ENCODE data around the gene SETD4.

The SETD4 gene

GRCh38 chr21:36092681-36093080 lies 32.4 kb upstream of the SETD4 start:
- CTCF ChIA-PET, result interaction anchor here (1.9 kb wide), 1 partner anchor 11 kb away, joined by 7 read pairs; no protein-coding TSS in a partner anchor

GRCh38 chr21:36089946-36090345 lies 29.6 kb upstream of the SETD4 start:
- Histone ChIP-seq H3K4me1 (ENCODE audit: control extremely low read depth in 1 of 4, control insufficient read depth in 4 of 4, insufficient read depth in 4 of 4, low read length in 3 of 4) (no peaks in the 10 kb centered on the region), H3K27me3 (replicated peaks in 2 of 5; ENCODE audit: control insufficient read depth in 4 of 5, insufficient read depth in 5 of 5, low read length in 4 of 5) (no peaks in the 10 kb centered on the region), H3K9me3 (ENCODE audit: control extremely low read depth in 1 of 5, control insufficient read depth in 4 of 5, insufficient read depth in 2 of 5, low read depth in 1 of 5, low read length in 4 of 5) (peaks cover 0 to 21% (median 12%) of the 10 kb centered on the region in 5 experiments), H3K36me3 (ENCODE audit: control insufficient read depth in 4 of 4, insufficient read depth in 4 of 4, low read length in 3 of 4) (no peaks in the 10 kb centered on the region), H3K27ac (ENCODE audit: insufficient read depth in 1 of 2, low read depth in 1 of 2, low read length in 2 of 2, poor library complexity in 1 of 2, severe bottlenecking in 2 of 2) (no peak overlapping the region), H3K4me3 (ENCODE audit: control insufficient read depth in 1 of 7, extremely low read depth in 1 of 7, insufficient read depth in 4 of 7, low read depth in 2 of 7, low read length in 6 of 7) (no peak overlapping the region)
- DNase-seq, result no peak
- CTCF ChIA-PET, result no interaction called here
- POLR2A ChIA-PET, result no interaction called here
- 100% methylated on average over 1 of the region's 3 CpGs for WGBS (ENCODE audit: insufficient coverage)

More at GRCh38 chr21:36092681-36093080, 32.4 kb upstream of the SETD4 start:
- Histone ChIP-seq H3K4me1 (ENCODE audit: control extremely low read depth in 1 of 4, control insufficient read depth in 4 of 4, insufficient read depth in 4 of 4, low read length in 3 of 4) (peaks cover 0 to 10% (median 4%) of the 10 kb centered on the region in 4 experiments), H3K27ac (ENCODE audit: insufficient read depth in 1 of 2, low read depth in 1 of 2, low read length in 2 of 2, poor library complexity in 1 of 2, severe bottlenecking in 2 of 2) (no peak overlapping the region), H3K4me3 (ENCODE audit: control insufficient read depth in 1 of 7, extremely low read depth in 1 of 7, insufficient read depth in 4 of 7, low read depth in 2 of 7, low read length in 6 of 7) (no peak overlapping the region), H3K9me3 (ENCODE audit: control extremely low read depth in 1 of 5, control insufficient read depth in 4 of 5, insufficient read depth in 2 of 5, low read depth in 1 of 5, low read length in 4 of 5) (peaks cover 0 to 25% (median 12%) of the 10 kb centered on the region in 5 experiments), H3K27me3 (replicated peaks in 2 of 5; ENCODE audit: control insufficient read depth in 4 of 5, insufficient read depth in 5 of 5, low read length in 4 of 5) (no peaks in the 10 kb centered on the region), H3K36me3 (ENCODE audit: control insufficient read depth in 4 of 4, insufficient read depth in 4 of 4, low read length in 3 of 4) (no peaks in the 10 kb centered on the region)
- POLR2A ChIA-PET, result interaction anchor here (0.6 kb wide), 1 partner anchor 498 kb away, joined by 4 read pairs; no protein-coding TSS in a partner anchor
- no peak for DNase-seq

- no peaks in the 10 kb centered on the region for H3K36me3 ChIP-seq (ENCODE audit: control insufficient read depth in 4 of 4, insufficient read depth in 4 of 4, low read length in 3 of 4)
- POLR2A ChIA-PET, result no interaction called here
- WGBS (ENCODE audit: insufficient coverage), result 88% methylated on average over 2 of the region's 6 CpGs
- no peaks in the 10 kb centered on the region for H3K4me1 ChIP-seq (ENCODE audit: control extremely low read depth in 1 of 4, control insufficient read depth in 4 of 4, insufficient read depth in 4 of 4, low read length in 3 of 4)
- H3K4me3 ChIP-seq (ENCODE audit: control insufficient read depth in 1 of 7, extremely low read depth in 1 of 7, insufficient read depth in 4 of 7, low read depth in 2 of 7, low read length in 6 of 7), result no peak overlapping the region
- CTCF ChIA-PET, result interaction anchor here (0.9 to 2.4 kb wide), 8 partner anchors 9 to 1036 kb away, joined by 3 to 18 read pairs (median 6); partner anchors contain the start of gene SETD4
- peaks cover 0 to 2% (median 0%) of the 10 kb centered on the region in 5 experiments for H3K27me3 ChIP-seq (replicated peaks in 2 of 5; ENCODE audit: control insufficient read depth in 4 of 5, insufficient read depth in 5 of 5, low read length in 4 of 5)
- no peak overlapping the region for H3K27ac ChIP-seq (ENCODE audit: insufficient read depth in 1 of 2, low read depth in 1 of 2, low read length in 2 of 2, poor library complexity in 1 of 2, severe bottlenecking in 2 of 2)
- peaks cover 0 to under 1% (median 0%) of the 10 kb centered on the region in 5 experiments for H3K9me3 ChIP-seq (ENCODE audit: control extremely low read depth in 1 of 5, control insufficient read depth in 4 of 5, insufficient read depth in 2 of 5, low read depth in 1 of 5, low read length in 4 of 5)
- no peak for DNase-seq
Measured at GRCh38 chr21:36087362-36088138, 27.2 kb upstream of the SETD4 start.

GRCh38 chr21:36082237-36082664 lies 21.9 kb upstream of the SETD4 start:
- H3K36me3 ChIP-seq (ENCODE audit: control insufficient read depth in 4 of 4, insufficient read depth in 4 of 4, low read length in 3 of 4), result no peaks in the 10 kb centered on the region
- peaks cover 0 to 20% (median 10%) of the 10 kb centered on the region in 4 experiments for H3K4me1 ChIP-seq (ENCODE audit: control extremely low read depth in 1 of 4, control insufficient read depth in 4 of 4, insufficient read depth in 4 of 4, low read length in 3 of 4)
- WGBS (ENCODE audit: insufficient coverage), result no CpG with 5 or more reads among the region's 3 CpGs
- H3K4me3 ChIP-seq (ENCODE audit: control insufficient read depth in 1 of 7, extremely low read depth in 1 of 7, insufficient read depth in 4 of 7, low read depth in 2 of 7, low read length in 6 of 7), result no peak overlapping the region
- H3K9me3 ChIP-seq (ENCODE audit: control extremely low read depth in 1 of 5, control insufficient read depth in 4 of 5, insufficient read depth in 2 of 5, low read depth in 1 of 5, low read length in 4 of 5), result peaks cover 0 to 2% (median 0%) of the 10 kb centered on the region in 5 experiments
- peak in 1 of 3 donors; percentile 59 for DNase-seq
- ChIA-PET CTCF (interaction anchor here (0.8 to 3.0 kb wide), 4 partner anchors 9 to 22 kb away, joined by 3 to 8 read pairs (median 6); partner anchors contain the start of gene CBR1), POLR2A (interaction anchor here (1.0 kb wide), 1 partner anchor 18 kb away, joined by 4 read pairs; no protein-coding TSS in a partner anchor)
- H3K27me3 ChIP-seq (replicated peaks in 2 of 5; ENCODE audit: control insufficient read depth in 4 of 5, insufficient read depth in 5 of 5, low read length in 4 of 5), result peaks cover 0 to 2% (median 0%) of the 10 kb centered on the region in 5 experiments
- no peak overlapping the region for H3K27ac ChIP-seq (ENCODE audit: insufficient read depth in 1 of 2, low read depth in 1 of 2, low read length in 2 of 2, poor library complexity in 1 of 2, severe bottlenecking in 2 of 2)

- DNase-seq, result no peak
- Histone ChIP-seq H3K36me3 (ENCODE audit: control insufficient read depth in 4 of 4, insufficient read depth in 4 of 4, low read length in 3 of 4) (no peaks in the 10 kb centered on the region), H3K4me1 (ENCODE audit: control extremely low read depth in 1 of 4, control insufficient read depth in 4 of 4, insufficient read depth in 4 of 4, low read length in 3 of 4) (peaks cover 0 to 25% (median 10%) of the 10 kb centered on the region in 4 experiments), H3K4me3 (ENCODE audit: control insufficient read depth in 1 of 7, extremely low read depth in 1 of 7, insufficient read depth in 4 of 7, low read depth in 2 of 7, low read length in 6 of 7) (no peak overlapping the region), H3K9me3 (ENCODE audit: control extremely low read depth in 1 of 5, control insufficient read depth in 4 of 5, insufficient read depth in 2 of 5, low read depth in 1 of 5, low read length in 4 of 5) (peaks cover 0 to 2% (median 0%) of the 10 kb centered on the region in 5 experiments), H3K27me3 (replicated peaks in 2 of 5; ENCODE audit: control insufficient read depth in 4 of 5, insufficient read depth in 5 of 5, low read length in 4 of 5) (peaks cover 0 to 2% (median 0%) of the 10 kb centered on the region in 5 experiments), H3K27ac (ENCODE audit: insufficient read depth in 1 of 2, low read depth in 1 of 2, low read length in 2 of 2, poor library complexity in 1 of 2, severe bottlenecking in 2 of 2) (no peak overlapping the region)
- ChIA-PET POLR2A (no interaction called here), CTCF (no interaction called here)
- WGBS (ENCODE audit: insufficient coverage), result 100% methylated on average over 1 of the region's 1 CpG
Measured at GRCh38 chr21:36080386-36080785, 20.1 kb upstream of the SETD4 start.

- no peaks in the 10 kb centered on the region for H3K36me3 ChIP-seq (ENCODE audit: control insufficient read depth in 4 of 4, insufficient read depth in 4 of 4, low read length in 3 of 4)
- peaks cover 0 to 25% (median 10%) of the 10 kb centered on the region in 4 experiments for H3K4me1 ChIP-seq (ENCODE audit: control extremely low read depth in 1 of 4, control insufficient read depth in 4 of 4, insufficient read depth in 4 of 4, low read length in 3 of 4)
- H3K27me3 ChIP-seq (replicated peaks in 2 of 5; ENCODE audit: control insufficient read depth in 4 of 5, insufficient read depth in 5 of 5, low read length in 4 of 5), result peaks cover 0 to 2% (median 0%) of the 10 kb centered on the region in 5 experiments
- peaks cover 0 to 2% (median 0%) of the 10 kb centered on the region in 5 experiments for H3K9me3 ChIP-seq (ENCODE audit: control extremely low read depth in 1 of 5, control insufficient read depth in 4 of 5, insufficient read depth in 2 of 5, low read depth in 1 of 5, low read length in 4 of 5)
- ChIA-PET CTCF (interaction anchor here (1.0 to 2.0 kb wide), 4 partner anchors 8 to 20 kb away, joined by 3 to 18 read pairs (median 6); partner anchors contain the start of gene SETD4), POLR2A (no interaction called here)
- H3K4me3 ChIP-seq (ENCODE audit: control insufficient read depth in 1 of 7, extremely low read depth in 1 of 7, insufficient read depth in 4 of 7, low read depth in 2 of 7, low read length in 6 of 7), result no peak overlapping the region
- peak overlapping the region in 1 of 2 experiments; percentile 49 for H3K27ac ChIP-seq (ENCODE audit: insufficient read depth in 1 of 2, low read depth in 1 of 2, low read length in 2 of 2, poor library complexity in 1 of 2, severe bottlenecking in 2 of 2)
- 52% methylated on average over 6 of the region's 8 CpGs for WGBS (ENCODE audit: insufficient coverage)
- no peak for DNase-seq
Measured at GRCh38 chr21:36079671-36080070, 19.3 kb upstream of the SETD4 start.

Measured in common myeloid progenitor, CD34-positive (primary cell).